NK-92 treated with Interleukin-12 subunit alpha and Interleukin-12 subunit beta, amount 100 ng/mL, for 24 hours (cell line): ENCODE data around the gene PBX2.
"Not testable (repeated sequence)": the region's sequence is repeated elsewhere in the genome, so short reads cannot be mapped to it uniquely, and the experiment has no call there.

Source experiments
- DNase-seq: peaks from one replicate; lab custom pipeline; 2025; lab: John Stamatoyannopoulos, UW

Gene PBX2

DNA sequence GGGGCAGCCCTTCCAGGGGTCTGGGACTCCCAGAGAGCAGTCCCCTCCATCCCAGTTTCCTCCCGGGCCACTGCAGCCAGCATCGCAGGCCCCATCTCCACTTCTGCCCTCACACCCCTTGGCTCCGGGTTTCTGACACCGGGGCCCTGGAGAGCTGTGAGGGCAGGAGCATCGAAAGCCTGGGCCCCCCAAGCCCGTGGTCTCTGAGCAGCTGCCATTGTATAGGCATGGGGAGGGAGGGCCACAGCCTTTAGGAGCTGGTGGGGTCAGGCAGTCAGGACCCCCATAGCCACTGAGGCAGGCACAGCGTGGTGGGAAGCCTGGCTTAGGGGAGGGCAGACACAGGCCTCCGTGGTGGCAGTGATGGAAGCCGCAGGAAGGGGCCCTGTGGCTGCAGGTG lies 12.2 kb upstream of the PBX2 start:
- DNase-seq, result no peak

DNA sequence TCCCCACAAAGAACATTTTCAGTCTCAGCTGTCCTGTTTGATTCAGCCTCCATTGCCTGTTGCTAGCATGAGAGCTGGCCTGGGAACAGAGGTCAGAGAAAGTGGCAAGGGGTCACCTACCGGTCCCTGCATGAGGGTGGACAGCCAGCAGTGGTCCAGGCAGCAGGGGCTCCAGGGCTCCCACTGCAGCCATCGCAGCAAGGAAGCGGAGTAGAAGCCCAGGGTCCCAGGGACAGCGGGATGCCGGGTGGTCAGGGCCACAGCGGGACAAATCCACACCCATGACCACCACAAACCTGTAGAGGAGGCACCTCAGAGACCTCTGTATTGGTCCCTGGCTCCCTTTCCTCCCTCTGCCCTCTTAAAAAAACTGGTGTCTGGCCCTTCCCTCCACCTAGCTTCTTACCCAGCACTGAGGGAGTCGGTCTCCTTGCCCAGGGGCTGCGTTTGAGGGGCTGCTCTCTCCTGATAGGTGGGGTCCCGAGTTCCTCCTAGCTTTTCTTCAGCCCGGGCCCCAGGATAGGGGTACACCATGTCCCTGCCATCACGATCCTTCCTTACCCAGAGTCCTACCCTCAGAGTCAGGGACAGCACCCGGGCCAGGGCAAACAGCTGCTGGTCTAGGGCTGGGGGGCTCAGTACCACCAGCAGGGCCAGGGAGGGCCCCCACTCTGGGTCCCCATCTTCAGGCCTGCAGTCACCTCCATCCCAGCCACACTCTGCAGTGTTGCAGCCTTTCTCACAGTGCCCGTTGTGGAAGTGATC lies 10.9 kb upstream of the PBX2 start:
- DNase-seq, result no peak

DNA sequence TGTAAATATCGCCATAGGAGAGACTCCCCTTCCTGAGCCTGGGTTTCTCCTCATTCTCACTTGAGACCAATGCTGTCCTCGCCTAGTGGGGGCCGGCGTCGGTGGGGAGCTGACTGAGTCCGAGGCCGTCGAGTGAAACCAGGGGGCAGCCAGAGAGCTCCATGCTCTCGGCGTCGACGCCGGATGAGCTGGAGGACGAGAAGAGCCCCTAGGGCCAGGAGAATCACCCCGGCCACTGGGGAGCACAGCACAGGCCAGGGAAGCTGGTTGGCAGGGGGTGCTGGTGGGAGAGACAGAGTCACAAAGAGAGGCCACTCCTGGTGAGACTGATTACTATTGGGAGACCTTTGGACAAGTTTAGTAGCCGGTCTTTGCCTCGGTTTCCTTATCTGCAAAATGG lies 8.9 kb upstream of the PBX2 start:
- DNase-seq, result no peak

DNA sequence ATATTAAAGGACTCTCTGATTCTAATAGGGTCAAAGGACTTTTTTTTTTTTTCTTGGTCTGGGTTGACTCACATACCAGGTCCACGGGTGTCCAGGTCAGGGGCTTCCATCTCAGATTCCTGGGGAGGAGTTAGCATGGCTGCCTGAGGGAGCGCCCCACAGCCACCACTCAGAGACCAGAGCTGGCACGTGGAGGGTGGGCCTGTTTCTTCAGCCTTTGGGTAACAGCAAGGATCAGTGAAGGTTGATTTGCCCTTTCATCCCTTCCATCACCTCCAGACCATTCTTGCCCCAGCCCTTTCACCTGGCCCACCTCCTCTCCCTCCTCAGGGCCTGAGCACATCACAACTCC lies 8.3 kb upstream of the PBX2 start:
- no peak for DNase-seq

DNA sequence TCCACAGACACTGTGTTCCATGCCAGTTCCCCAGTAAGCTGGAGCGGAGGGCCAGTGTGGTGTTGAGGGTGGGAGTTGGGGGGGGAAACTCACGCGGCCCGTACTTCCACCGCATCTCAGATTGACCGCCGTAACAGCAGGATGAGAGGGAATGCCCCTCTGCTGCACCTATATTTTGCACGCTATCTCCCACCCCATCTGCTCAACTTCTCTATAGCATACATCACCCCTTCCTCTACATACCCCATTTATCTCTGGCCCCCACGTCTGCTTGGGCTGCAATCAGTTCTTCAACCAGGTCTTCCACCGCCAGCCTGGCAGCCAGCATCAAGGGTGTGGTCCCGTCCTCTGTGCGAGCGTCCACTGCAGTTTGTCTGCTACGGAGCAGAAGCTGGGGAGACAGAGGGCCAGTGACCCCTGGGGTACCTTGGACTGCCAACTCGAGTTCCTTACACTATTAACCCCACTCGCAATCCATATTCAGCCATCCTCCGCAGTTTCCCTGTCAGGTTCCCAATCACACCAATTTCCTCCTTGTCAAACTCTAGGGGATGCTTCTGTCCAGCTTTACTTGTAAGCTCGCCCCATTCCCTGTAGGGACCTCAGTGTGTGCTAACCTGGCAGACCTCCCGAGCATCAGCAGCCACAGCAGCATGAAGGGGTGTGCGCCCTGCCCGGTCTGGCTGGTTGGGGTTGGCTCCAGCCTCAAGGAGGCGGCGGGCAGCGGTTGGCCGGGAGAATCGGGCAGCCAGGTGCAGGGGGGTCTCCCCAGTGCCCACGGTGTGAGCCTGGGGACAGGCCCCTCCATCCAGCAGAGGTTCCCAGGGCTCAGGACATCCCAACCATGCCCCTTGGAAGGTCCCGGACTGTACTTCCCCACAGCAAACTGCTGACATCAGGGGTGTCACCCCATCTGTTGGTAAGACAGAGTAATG lies 6.9 kb upstream of the PBX2 start:
- no peak for DNase-seq

DNA sequence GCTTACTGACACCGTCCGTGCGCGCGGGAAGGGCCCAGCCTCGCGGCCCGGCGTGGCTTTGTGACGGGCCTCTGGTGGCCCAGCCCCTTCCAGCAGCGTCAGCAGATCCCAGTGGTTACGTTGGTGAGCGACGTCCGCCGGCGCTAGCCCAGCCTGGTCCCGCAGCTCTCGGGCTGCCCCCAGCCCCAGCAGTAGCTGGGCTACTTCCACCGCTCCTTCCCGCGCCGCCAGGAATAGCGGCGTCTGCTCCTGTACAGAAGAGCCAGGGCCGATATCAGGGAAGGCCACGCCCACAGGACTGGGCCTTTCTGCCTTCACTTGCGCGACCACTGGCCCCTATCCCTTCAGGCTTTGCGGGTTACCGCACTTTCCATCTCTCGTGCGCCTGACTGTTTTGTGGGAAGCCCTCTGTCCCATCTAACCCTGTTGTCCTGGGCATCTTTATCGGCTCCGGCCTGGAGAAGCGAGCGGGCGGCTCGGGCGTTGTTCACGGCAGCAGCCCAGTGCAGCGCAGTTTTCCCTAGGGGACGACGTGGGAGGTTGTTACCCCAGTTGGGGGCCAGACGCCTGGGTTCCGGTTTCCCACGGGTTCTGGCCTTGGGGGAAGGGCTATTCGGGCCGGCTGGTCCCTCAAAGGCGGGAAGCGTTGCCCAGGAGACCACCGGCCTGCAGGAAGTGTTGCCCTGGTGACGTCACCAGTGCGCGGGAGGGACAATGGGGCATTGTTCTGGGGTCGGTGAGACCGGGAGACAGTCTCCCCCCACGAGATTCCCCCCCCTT lies 6.1 kb upstream of the PBX2 start:
- DNase-seq, result peak; percentile 57

DNA sequence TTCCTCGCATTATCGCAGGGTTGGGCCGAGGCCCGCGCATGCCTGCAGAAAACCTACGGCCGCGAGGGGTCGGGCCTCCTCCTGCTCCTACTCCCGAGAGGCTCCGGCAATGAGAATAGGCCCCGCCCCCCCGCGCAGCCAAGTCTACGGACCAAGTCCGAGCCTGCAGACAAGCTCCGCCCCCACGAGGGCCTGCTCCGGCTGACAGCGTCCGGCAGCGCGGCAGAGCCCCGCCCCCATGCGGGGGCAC lies 5.6 kb upstream of the PBX2 start:
- DNase-seq, result peak; percentile 100

DNA sequence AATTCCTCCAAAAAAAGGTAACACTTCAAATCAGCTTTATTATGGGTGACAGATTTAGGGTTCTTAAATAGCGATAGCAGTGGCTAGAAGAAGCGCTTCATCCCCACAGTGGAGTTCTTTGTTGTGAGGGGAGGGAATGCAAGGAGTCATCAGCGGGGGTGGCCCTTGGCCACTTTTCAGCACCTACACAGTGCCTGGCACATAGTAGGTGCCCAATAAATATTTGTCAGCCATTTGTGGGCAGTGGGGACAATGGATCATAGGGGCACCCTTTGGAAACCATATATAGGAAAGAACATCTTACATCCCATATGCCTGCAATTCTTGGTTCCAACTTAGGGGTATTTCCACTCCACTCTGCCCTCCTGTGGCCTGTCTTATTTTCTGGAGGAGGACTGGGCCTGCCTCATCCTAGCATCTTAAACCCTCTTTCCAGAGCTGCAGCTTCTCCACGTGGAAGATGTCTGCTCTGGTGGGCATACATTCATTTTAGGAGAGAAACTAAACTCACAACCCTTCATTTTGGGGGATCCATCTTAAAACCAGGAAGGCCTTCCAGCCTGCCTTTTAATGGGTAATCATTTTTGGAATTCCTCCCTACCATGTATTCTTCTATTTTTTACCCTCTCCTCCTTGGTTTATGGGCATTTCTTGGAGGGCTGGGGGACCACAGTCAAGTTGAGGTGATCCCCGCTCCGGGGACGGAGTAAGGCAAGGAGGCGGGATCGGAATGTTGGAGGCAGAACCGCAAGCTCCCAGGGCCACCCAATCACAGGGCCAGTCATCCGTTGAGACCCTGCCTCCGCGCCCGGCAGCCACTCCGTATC lies 5.0 kb upstream of the PBX2 start:
- no peak for DNase-seq

DNA sequence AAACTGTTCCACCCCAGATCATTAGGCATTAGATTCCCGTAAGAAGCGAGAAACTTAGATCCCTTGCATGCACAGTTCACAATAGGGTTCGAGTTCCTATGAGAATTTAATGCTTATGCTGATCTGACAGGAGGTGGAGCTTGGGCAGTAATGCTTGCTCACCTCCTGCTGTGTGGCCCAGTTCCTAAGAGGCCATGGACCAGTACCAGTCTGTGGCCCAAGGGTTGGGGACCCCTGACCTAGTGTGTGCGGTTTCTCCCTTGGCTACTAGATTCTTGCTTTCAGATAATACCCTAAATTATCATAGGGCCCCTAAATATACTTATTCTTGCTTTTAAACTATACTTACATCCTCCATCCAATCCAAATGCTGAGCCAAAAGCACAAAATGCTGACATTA lies 4.4 kb upstream of the PBX2 start:
- no peak for DNase-seq

DNA sequence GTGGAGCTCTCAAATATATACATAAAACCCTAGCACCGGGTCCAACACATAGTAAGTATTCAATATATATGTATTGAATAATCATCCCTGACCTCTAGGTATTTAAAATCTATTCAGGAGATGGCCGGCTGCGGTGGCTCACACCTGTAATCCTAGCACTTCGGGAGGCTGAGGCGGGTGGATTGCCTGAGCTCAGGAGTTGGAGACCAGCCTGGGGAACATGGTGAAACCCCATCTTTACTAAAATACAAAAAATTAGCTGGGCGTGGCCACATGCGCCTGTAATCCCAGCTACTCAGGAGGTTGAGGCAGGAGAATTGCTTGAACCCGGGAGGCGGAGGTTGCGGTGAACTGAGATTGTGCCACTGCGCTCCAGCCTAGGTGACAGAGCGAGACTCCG lies 3.1 kb upstream of the PBX2 start:
- not testable (repeated sequence) for DNase-seq

DNA sequence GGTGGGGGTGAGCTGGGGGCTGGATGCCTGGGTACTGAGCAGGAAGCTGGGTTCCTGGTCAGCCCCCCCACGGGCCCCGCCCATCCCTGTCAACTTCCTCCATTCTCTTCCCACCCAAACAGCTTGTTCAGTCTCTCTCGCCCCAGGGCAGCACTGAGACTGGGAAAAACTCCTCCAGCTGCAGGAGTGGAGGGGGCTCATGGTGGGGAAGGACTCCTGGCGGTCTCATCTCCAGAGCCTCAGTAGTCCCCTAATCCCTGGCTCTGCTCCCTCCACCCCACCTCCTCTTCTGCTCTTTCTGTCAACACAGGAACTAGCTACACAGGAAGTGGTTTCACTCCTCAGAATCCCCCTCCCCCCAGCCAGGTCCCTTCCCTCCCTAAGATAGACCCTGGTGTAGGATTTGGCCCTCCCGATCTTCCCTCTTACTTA lies 2.6 kb upstream of the PBX2 start, which contains the start of gene GPSM3:
GPSM3 (minus strand) TSS at position 36 of the 432 bp plus-strand sequence. CDS start 130 bp downstream, outside the sequence.
- DNase-seq, result peak; percentile 63

DNA sequence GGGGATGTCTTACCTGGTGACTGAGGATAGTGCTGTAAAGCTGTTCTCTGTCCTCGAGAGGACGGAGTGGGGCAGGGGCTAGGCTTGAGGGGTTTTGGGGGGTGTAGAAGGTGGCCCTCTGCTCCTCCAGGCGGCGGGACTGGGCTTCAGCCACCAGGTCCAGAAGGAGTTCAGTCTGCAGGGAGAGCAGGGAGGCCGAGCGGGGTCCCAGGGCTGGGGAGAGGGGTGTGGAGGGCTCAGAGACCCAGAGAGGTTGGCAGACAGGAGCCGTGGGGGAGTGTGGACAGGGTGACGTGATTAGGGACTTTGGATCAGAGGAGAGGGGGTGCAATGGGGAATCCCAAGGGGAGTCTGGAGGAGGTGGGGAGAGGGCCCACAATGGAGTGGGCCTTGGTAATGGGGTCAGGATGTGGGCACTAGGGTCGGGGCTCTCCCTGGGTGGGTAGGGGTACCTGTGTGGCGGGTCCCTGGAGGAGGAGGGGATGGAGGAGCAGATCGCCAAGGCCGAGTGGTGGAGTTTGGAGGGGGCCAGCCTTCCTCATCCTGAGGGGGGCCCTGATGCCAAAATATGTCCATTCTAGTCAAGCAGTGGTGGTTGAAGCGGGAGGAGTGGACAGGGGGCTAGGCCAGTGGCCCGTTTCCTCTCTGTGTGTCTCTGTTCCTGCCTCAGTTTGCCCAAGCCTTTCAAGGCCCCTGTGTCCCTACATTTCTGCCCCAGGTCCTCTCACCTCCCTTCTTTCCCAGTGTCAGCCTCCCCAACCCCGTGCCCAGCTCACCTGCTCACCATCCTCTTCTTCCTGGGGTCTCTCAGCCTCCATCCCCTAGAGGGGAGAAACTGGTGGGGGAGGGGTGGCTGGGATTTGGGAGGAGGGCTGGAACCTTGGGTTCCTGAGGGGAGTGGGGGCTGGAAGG lies 1.9 kb upstream of the PBX2 start:
- DNase-seq, result no peak

DNA sequence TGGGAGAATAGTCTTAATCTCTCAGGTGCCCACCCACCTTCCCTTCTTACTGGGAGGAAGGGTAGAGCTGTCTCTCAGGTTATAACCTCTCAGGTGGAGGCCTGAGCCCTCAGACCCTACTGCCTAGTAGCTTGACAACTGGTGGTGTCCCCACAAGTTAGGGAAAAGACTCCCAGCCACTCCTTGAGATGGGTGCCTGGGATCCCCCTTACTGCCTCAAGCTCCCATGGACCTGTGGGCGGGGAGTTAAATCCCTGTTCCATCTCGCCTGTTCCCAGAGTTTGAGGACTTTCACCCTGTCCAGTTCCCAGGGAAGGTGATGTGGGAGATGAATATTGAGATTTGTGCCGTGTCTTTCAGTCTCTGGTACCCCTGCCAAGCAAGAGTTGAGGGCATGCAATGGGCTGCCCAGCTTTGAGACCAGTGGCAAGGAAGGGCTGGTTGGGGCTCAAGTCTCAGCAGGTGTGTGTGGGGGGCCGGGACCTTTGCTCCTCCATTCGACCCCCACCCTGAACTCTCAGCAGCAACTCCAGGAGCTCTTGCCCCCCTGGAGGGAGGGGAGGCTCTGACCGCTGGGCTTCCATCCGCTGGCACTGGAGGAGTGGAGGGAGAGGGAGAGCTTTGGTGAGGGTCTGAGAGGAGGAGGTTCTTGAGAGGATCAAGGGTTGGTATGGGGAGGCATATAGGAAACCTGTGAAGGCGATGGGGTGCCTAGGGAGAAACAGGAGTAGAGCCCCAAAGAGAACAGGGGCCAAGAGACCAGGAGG lies 1.1 kb upstream of the PBX2 start:
- no peak for DNase-seq

DNA sequence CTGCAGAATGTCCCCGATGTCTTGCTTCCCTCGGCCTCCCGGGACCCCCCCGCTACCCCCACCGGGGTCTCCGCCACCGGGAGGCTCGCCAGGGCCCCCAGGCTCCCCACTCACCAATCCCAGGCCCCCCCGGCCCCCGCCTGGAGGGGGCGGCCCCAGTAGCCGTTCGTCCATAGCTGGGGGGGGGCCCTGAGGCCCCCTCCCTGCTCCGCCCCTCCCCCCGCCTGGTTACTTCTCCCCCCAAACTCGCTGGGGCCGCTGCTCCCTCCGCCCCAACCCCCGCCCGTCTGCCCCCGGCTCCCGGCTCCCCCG lies 304 bp downstream of the PBX2 start:
- no peak for DNase-seq

DNA sequence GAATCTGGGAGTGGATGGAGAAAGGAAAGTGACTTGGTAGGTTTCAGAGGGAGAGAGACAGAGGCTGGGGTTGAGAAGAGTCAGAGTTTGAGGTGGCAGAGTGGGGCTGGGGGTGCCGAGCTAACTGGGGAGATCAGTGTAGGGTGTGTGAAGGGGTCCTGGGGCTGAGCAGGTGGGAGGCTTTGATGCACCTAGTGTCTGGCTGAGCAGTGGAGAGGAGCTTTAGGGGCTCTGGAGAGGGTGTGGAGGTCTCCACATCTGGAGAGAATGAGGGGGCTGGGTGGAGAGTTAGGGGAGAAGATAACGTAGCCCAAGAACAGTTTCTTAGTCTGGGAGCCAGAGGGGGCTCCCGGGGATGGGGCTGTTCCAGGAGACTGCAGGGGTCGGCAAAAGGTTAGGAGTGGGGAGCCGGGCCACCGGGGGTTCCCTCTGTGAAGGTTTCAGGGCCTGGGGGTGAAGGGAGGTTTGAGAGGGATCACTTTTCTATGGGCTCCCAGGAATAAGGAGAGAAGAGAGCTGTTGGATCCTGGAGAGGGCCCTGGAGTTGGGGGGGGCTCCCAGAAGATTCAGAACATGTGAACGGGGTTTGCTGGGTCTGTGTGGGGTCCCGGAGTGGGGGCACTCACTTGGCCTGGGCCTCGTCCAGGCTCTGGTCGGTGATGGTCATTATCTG lies 797 bp downstream of the PBX2 start:
- DNase-seq, result no peak

DNA sequence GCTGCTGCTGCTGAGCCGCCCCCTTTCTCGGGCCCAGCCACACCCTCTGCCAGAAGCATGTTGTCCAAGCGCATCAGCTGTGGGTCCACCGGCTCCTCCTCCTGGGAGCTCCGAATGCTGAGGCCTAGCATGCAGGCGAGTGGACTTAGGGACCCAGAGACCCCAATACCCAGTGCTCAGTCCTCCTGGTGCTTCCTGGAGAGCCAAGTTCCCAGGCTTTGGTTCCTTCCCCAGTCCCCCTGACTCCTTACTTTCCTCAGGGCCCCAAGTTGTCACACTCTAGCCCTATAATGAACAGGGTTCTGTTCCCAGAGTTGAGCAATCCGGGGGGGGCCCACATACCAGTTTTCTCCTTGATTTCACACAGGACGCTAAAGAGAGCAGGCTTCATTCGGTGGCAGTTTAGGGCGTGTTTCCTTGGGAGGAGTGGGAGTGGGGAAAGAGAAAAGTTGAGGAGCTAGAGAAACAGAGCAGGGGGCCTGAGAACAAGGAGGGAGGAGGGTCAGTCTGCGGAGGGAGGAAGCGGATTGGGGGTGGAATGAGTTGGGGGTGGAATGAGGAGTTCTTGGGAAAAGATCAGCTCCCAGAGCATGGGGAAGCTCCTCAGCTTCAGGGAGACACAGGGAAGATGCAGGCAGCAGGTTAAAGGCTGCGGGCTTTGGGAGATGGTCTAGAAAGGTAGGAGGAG lies 1.5 kb downstream of the PBX2 start:
- no peak for DNase-seq

DNA sequence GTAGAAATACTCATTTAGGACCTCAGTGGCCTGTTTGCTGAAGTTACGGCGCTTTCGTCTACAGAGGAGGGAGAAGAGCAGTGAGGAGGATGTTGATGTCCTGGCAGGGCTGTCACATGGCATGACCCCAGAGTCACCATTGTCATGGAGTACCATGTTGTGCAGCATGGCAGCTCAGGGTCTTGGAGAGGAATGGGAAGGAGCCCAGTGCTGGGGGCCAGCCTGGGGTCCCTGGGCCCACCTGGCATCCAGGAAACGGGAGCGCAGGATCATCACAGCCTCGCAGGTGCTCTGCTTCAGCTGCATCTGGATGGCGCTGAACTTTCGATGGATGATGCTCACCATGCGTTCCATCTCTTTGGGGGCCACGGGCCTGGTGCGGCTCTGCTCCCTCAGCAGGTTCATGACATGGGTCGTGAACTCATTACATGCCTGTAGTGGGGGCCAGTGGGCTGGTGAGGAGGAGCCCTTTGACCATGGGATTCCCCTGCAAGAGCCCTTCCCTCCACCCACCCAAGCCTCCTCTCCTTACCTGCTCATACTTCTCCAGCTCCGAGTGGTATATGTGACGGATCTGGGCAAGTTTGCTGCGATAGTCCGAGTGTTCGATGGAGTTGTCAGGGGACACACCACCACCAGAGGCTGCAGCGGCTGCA lies 2.1 kb downstream of the PBX2 start:
- DNase-seq, result not testable (repeated sequence)

DNA sequence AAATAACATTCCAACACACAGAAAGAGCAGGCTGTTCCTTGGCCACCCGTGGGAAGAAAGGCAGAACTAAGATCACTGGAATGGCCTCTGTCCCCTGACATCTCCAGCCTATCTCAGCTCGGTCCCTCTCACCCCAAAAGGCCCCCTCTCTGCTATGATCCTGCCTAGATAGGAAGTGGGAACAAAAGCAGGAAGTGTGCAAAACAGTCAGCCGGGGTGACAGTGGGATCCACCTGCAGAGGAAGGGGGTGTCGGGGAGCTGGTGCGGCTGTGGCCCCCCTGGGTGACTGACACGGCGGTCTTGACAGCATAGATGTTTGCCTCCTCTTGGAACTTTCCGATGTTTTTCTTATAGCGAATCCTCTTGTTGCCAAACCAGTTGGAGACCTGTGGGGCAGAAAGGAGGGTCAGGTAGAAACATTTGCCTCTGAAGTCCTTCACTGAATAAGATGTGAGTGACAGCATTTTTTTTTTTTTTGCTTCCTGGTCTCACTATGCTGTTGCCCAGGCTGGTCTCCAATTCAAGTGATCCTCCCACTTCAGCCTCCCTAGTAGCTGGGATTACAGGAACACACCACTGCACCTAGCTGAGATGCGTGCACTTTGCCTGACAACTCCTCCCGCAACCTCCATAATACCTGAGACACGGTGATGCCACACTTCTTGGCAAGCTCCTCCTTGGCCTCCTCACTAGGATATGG lies 2.8 kb downstream of the PBX2 start:
- DNase-seq, result no peak
